ENCODE results near the gene TSPAN11.

The TSPAN11 gene

DNA sequence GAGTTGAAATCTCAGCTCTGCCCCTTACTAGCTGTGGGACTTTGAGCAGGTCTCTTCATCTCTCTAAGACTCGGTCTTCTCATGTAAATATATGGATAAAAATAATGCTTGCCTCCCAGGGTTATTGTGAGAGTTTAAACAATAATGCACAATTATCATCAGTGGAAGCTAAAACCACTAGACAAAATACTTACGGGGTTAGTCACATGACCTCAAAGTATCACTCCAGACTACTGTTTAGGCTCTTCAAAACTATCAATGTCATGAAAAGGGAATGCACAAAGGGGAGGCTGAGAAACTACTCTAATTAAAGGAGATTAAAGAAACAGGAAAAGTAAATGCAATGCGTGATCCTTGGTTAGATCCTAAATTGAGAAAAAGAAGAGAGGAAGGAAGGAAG is 24.5 kb upstream of the TSPAN11 start:
- TF ChIP-seq, protein P1, sequence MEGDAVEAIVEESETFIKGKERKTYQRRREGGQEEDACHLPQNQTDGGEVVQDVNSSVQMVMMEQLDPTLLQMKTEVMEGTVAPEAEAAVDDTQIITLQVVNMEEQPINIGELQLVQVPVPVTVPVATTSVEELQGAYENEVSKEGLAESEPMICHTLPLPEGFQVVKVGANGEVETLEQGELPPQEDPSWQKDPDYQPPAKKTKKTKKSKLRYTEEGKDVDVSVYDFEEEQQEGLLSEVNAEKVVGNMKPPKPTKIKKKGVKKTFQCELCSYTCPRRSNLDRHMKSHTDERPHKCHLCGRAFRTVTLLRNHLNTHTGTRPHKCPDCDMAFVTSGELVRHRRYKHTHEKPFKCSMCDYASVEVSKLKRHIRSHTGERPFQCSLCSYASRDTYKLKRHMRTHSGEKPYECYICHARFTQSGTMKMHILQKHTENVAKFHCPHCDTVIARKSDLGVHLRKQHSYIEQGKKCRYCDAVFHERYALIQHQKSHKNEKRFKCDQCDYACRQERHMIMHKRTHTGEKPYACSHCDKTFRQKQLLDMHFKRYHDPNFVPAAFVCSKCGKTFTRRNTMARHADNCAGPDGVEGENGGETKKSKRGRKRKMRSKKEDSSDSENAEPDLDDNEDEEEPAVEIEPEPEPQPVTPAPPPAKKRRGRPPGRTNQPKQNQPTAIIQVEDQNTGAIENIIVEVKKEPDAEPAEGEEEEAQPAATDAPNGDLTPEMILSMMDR (IDR thresholded peaks at IDR 0.05; ENCODE audit: borderline replicate concordance, insufficient read depth, low read depth, low read length), result no peak
- H3K4me3 ChIP-seq (ENCODE audit: low read depth, low read length), result no peak overlapping the region

DNA sequence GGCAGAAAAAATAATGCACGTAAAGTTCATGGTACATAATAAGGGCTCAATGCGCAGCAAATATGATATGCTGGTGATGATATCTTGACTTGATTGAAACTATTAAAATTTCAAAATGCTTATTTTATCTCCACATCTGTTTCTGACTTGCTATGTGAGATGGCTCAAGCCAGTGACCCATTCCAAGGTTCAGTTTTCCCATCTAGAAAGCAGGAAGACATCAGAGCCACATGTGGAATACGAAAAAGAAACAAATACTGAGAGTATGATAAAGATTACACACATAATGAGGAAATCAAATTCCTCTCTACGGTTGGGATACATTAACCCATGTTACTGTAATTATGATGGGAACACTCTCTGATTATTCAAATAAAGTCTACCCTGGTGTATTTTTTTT is 24.0 kb upstream of the TSPAN11 start:
- H3K4me3 ChIP-seq (ENCODE audit: low read depth, low read length), result no peak overlapping the region
- TF ChIP-seq, protein P1 (IDR thresholded peaks at IDR 0.05; ENCODE audit: borderline replicate concordance, insufficient read depth, low read depth, low read length), result no peak

DNA sequence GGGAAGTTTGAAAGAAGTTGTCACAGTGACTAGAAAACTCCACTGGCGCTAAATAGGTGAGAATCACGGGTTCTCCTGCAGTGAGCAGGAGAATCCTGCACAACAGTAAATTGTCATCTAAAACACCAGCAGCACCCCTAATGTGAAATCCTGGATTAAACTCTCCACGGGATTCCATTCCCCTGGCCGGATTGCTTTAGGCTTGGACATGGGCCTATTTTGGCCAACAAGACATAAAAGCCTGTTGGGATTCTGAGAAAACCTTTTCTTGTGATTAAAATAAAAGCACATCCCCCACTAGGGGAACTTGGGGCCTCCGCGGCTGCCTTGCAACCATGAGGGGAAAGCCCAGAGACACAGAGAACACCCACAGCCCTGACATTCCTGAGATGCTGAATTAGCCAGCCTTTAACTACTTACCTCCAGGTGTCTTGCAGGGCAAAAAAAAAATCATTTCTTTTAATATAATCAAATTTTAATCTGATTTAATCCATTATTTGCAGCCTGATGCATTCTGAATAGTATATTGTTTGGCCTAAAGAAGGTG is 21.0 kb upstream of the TSPAN11 start:
- H3K4me3 ChIP-seq (ENCODE audit: low read depth, low read length), result no peak overlapping the region
- TF ChIP-seq, protein P1 (IDR thresholded peaks at IDR 0.05; ENCODE audit: borderline replicate concordance, insufficient read depth, low read depth, low read length), result no peak

DNA sequence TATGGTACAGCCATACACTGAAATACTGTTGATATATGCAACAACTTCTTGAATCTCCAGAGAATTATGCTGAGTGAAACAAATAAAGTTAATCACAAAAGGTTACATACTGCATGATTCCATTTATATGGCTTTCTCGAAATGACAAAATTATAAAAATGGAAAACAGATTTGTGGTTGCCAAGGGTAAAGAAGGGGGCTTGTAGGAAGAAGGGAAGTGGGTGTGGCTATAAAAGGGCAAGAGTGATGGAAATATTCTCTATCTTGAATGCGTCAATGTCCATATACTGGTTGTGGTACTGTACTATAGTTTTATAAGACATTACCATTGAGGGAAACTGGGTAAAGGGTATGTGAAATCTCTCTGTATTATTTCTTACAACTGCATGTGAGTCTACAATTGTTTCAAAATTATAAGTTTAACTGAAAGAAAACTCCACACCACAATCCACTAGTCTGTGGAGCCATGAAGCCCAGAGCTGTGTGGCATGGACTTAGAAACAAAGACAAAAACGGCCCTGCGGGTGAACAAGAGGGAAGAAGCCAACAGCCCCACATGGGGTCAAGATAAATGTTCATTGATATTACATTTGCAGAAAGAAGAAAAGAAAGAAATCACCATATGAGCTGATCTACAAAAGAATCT is 18.3 kb upstream of the TSPAN11 start:
- TF ChIP-seq, protein P1 (IDR thresholded peaks at IDR 0.05; ENCODE audit: borderline replicate concordance, insufficient read depth, low read depth, low read length), result no peak
- H3K4me3 ChIP-seq (ENCODE audit: low read depth, low read length), result no peak overlapping the region

DNA sequence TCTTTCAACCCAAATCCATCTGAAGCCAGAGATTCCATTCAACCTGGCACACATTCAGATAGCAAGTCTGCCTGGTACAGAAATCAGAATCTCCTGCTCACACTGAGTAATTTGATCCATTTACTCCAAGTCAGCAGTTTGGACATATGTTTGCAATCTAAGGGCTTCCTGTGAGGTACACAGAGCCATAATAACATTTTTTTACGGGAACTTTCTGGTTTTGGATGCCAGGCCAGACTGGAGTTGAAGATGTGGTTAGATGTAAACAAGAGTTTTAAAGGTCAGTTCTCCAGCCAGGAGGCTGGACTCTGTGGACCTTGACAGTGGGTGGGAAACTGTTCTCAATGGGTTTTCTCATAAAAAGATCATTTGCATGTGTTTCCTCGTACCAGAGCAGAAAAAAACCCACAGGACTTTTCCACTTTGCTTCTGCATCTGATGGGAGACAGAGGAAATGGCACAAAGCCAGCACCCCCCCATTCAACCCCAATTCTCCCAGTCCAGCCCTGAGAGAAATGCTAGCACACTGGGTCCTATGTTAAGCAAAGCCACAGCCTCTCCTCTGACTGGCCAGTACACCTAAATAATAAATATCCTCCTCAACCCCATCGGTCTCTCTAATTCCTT is 17.7 kb upstream of the TSPAN11 start:
- no peak overlapping the region for H3K4me3 ChIP-seq (ENCODE audit: low read depth, low read length)
- TF ChIP-seq, protein P1 (IDR thresholded peaks at IDR 0.05; ENCODE audit: borderline replicate concordance, insufficient read depth, low read depth, low read length), result no peak

DNA sequence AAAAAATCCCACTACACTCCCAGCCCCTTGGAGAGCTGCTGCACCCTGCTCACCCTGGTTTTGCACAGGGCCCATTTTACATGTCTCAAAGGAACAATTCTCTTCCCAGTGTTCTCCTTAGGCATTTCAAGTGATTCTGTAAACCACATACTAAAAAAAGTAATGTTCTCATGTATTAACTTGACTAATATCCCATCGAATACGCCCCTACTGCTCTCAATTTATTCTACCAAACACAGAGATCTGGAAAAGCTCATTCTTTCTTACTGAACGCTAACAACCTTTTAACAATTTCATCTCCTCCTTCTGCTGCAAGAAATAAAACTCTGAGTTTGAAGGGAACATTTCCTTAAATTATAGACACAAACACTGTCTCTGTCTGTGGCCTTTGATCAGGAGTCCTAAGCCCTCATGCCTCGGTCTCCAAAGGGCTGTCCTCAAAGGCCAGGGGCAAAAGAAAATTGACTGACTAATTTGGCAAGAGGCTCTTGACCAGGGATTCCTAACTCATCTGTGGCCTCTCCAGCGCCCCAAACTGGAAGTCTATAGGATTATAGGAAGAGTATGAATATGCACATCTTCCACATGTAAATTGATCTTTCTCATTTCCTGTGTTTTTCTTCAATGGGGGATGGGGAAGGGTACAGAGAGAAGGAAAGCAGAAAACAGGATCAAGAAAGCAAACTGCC is 17.1 kb upstream of the TSPAN11 start:
- H3K4me3 ChIP-seq (ENCODE audit: low read depth, low read length), result no peak overlapping the region
- TF ChIP-seq, protein P1 (IDR thresholded peaks at IDR 0.05; ENCODE audit: borderline replicate concordance, insufficient read depth, low read depth, low read length), result no peak
